ENCODE measurements around the gene STAT6.

Gene STAT6

DNA sequence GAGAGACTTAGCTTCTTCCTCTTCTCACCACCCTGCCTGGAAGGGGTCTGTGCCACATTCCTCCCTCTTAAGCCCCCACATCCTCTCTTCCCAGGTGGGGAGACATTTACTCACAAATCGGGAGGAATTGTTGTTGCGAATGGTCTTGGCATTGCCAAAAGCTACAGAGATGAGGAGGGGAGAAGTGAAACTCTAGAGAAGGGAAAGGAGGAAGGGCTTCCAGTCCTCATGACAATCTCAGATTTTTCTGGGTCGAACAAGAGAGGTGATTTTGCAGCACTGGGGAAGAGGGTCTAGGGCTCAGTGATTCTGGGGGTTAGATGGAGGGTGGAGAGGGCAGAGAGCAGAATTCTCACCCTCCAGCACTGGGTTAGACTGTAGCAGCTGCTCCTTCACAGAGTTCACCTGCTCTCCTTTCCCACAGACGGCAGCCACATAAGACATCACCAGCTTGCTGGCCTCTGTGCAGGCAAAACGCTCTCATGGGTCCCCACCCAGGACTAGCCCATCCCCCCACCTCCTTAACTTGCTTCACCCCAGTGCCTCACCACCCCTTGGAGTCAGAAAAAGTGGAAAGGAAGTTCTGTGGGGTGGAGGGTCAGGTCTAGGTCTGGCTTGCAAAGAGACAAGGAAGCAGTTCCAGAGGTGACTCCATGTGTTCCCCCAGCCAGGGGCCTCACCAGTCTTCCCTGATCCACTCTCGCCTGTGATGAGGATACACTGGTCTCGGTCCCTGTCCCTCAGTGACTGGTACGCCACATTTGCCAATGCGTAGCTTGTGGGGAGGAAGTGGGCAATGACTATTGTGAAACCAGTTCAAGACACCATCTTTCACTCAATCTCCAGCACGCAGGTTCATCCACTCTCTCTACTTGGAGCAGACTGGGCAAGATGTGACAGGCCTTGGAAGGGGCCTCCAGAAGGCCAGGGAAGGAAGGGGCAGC lies 63.9 kb downstream of the STAT6 start:
- peak; percentile 80 for DNase-seq

DNA sequence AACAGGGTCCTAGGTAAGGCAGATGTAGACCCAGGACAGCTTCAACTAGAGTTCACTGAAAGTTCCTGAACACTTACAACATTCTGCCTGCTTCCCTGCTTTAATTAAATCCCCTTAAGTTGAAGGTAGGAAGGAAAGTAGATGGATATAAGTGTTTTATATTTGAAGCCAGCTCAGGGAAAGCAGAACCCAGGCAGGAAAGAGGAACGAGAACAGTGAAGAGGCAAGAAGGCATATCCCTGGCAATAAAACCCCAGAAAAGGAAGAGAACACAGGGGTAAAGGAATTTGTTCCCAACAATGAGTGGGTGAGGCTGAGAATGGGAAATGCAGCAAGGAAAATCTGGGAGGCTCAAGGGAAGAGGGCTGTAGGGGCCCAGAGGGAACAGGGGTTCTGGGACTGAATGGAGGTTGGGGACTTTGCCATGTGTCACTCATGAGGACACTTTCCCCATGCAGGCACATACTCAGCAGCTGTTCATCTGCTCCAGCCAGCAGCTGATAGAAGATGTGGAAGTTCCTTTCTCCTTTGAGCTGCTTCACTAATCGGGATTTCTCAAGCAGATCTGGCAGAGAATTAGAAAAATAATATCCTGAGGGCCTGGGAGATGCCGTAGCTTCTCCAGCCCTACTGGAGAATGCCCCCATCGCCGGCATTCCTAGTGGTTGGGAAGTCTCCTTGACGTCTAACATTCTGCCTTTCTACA lies 64.9 kb downstream of the STAT6 start:
- DNase-seq, result no peak

Measured in hematopoietic multipotent progenitor cell treated with erythropoietin and hydrocortisone succinate and interleukin-3 and kit ligand, for 4 days (in vitro differentiated cells).